HEK293 (cell line): Measurements from ENCODE around the gene LRRC8B.

Experiments
- CTCF ChIA-PET: fragments of 350-600 bp; formaldehyde crosslinking; extraction: SDS; loops from one replicate; lab custom pipeline; 2021; ENCODE audit warnings: antibody characterized with exemption; lab: Yijun Ruan, JAX
- POLR2A ChIA-PET: fragments of 300-600 bp; formaldehyde crosslinking; extraction: SDS; loops from one replicate; lab custom pipeline; 2020; ENCODE audit warnings: antibody characterized with exemption, inconsistent platforms; lab: Yijun Ruan, JAX
- H3K27ac ChIP-seq: fragments of 200-500 bp; sonication (Bioruptor generic); 2 replicates; pipeline ENCODE4 v1.5.1; 2014; ENCODE audit warnings: low read depth, low read length, control low read depth, inconsistent platforms; ENCODE audit errors: extremely low read depth
- H3K36me3 ChIP-seq, 2 experiments: fragments of 200-500 bp in 1 of 2; sonication (Bioruptor generic) in 1 of 2; 1 replicate in 1 of 2; 2 replicates in 1 of 2; pipeline ENCODE4 v1.5.1; 2014 to 2017; ENCODE audit warnings: inconsistent platforms in 2 of 2, low read length in 2 of 2; ENCODE audit not compliant: control insufficient read depth in 2 of 2, insufficient read depth in 1 of 2
- H3K4me1 ChIP-seq: fragments of 200-500 bp; sonication (Bioruptor generic); 2 replicates; pipeline ENCODE4 v1.5.1; 2014; ENCODE audit warnings: mild to moderate bottlenecking, low read length, inconsistent platforms; ENCODE audit not compliant: control insufficient read depth, insufficient read depth
- H3K4me3 ChIP-seq: 2 replicates; pipeline ENCODE4 v1.5.1; 2011; ENCODE audit warnings: low read depth, mild to moderate bottlenecking, control low read depth, low read length, moderate library complexity
- H3K9me3 ChIP-seq: fragments of 200-500 bp; sonication (Bioruptor generic); 2 replicates; pipeline ENCODE4 v1.5.1; 2014; ENCODE audit warnings: low read depth, low read length, inconsistent platforms; ENCODE audit not compliant: control insufficient read depth, insufficient read depth
- BCL6B ChIP-seq: fragments of 450-650 bp; formaldehyde crosslinking; IDR thresholded peaks from 2 replicates; pipeline ENCODE4 v1.5.1; 2017; ENCODE audit warnings: missing biosample characterization, missing genetic modification characterization
- IKZF3 ChIP-seq: fragments of 450-650 bp; IDR thresholded peaks from 2 replicates; pipeline ENCODE4 v1.5.0; 2018; ENCODE audit warnings: missing biosample characterization, mild to moderate bottlenecking, missing genetic modification characterization, moderate library complexity
- OVOL3 ChIP-seq: fragments of 450-650 bp; formaldehyde crosslinking; IDR thresholded peaks from 2 replicates; pipeline ENCODE4 v1.5.1; 2016; ENCODE audit warnings: missing biosample characterization, missing genetic modification characterization
- PRDM10 ChIP-seq: fragments of 450-650 bp; formaldehyde crosslinking; IDR thresholded peaks from 2 replicates; pipeline ENCODE4 v1.5.1; 2016; ENCODE audit warnings: missing biosample characterization, missing genetic modification characterization
- SCRT1 ChIP-seq: fragments of 450-650 bp; formaldehyde crosslinking; IDR thresholded peaks from 2 replicates; pipeline ENCODE4 v1.5.1; 2016; ENCODE audit warnings: missing biosample characterization, missing genetic modification characterization, borderline replicate concordance
- SP3 ChIP-seq: fragments of 450-650 bp; formaldehyde crosslinking; IDR thresholded peaks from 2 replicates; pipeline ENCODE4 v1.5.1; 2016; ENCODE audit warnings: missing biosample characterization, missing genetic modification characterization
- ZBTB21 ChIP-seq: fragments of 450-650 bp; formaldehyde crosslinking; IDR thresholded peaks from 2 replicates; pipeline ENCODE4 v1.5.1; 2017; ENCODE audit warnings: missing biosample characterization, missing genetic modification characterization
- ZBTB49 ChIP-seq: fragments of 450-650 bp; formaldehyde crosslinking; IDR thresholded peaks from 2 replicates; pipeline ENCODE4 v1.5.1; 2016; ENCODE audit warnings: missing biosample characterization, missing genetic modification characterization, low read depth
- ZNF10 ChIP-seq: fragments of 450-650 bp; formaldehyde crosslinking; IDR thresholded peaks from 2 replicates; pipeline ENCODE4 v1.5.1; 2017; ENCODE audit warnings: missing biosample characterization, missing genetic modification characterization
- ZNF112 ChIP-seq: fragments of 450-650 bp; formaldehyde crosslinking; IDR thresholded peaks from 2 replicates; pipeline ENCODE4 v1.5.0; 2017; ENCODE audit warnings: missing biosample characterization, missing genetic modification characterization
- ZNF155 ChIP-seq: fragments of 450-650 bp; formaldehyde crosslinking; IDR thresholded peaks from 2 replicates; pipeline ENCODE4 v1.5.1; 2016; ENCODE audit warnings: missing biosample characterization, missing genetic modification characterization
- ZNF16 ChIP-seq: fragments of 450-650 bp; formaldehyde crosslinking; IDR thresholded peaks from 2 replicates; pipeline ENCODE4 v1.5.1; 2016; ENCODE audit warnings: low read depth, missing biosample characterization, missing genetic modification characterization
- ZNF184 ChIP-seq: fragments of 450-650 bp; IDR thresholded peaks from 2 replicates; pipeline ENCODE4 v1.5.1; 2018; ENCODE audit warnings: missing biosample characterization, mild to moderate bottlenecking, missing genetic modification characterization
- ZNF48 ChIP-seq: fragments of 450-650 bp; formaldehyde crosslinking; IDR thresholded peaks from 2 replicates; pipeline ENCODE4 v1.5.1; 2016; ENCODE audit warnings: missing biosample characterization, missing genetic modification characterization
- ZNF488 ChIP-seq: fragments of 450-650 bp; formaldehyde crosslinking; IDR thresholded peaks from 2 replicates; pipeline ENCODE4 v1.5.1; 2016; ENCODE audit warnings: missing biosample characterization, missing genetic modification characterization
- ZNF521 ChIP-seq: fragments of 450-650 bp; formaldehyde crosslinking; IDR thresholded peaks from 2 replicates; pipeline ENCODE4 v1.5.1; 2017; ENCODE audit warnings: missing biosample characterization, mild to moderate bottlenecking, missing genetic modification characterization
- ZNF558 ChIP-seq: fragments of 450-650 bp; formaldehyde crosslinking; IDR thresholded peaks from 2 replicates; pipeline ENCODE4 v1.5.1; 2016; ENCODE audit warnings: missing biosample characterization, missing genetic modification characterization
- ZNF707 ChIP-seq: fragments of 450-650 bp; formaldehyde crosslinking; IDR thresholded peaks from 2 replicates; pipeline ENCODE4 v1.5.1; 2016; ENCODE audit warnings: missing biosample characterization, missing genetic modification characterization
- ZNF747 ChIP-seq: fragments of 450-650 bp; formaldehyde crosslinking; IDR thresholded peaks from 2 replicates; pipeline ENCODE4 v1.5.1; 2016; ENCODE audit warnings: missing biosample characterization, missing genetic modification characterization

LRRC8B gene

GRCh38 chr1:89599332-89599630, 74.7 kb downstream of the LRRC8B start:
- H3K4me3 ChIP-seq: no peak overlapping the region
- H3K36me3 ChIP-seq: no peaks in the 10 kb centered on the region
- no peak overlapping the region for H3K27ac ChIP-seq
- TF ChIP-seq PRDM10 (tag by site-specific recombination) (no peak), ZNF10 (tag by site-specific recombination) (no peak), ZNF521 (tag by site-specific recombination) (no peak), ZNF155 (no peak), ZNF112 (tag by site-specific recombination) (no peak), ZNF558 (no peak), ZBTB21 (tag by site-specific recombination) (no peak), ZNF48 (tag by site-specific recombination) (no peak), BCL6B (no peak), SP3 (tag by site-specific recombination) (no peak), ZNF747 (no peak), ZNF707 (tag by site-specific recombination) (no peak), IKZF3 (no peak), SCRT1 (no peak), ZNF488 (tag by site-specific recombination) (no peak), OVOL3 (no peak), ZBTB49 (tag by site-specific recombination) (no peak), ZNF16 (tag by site-specific recombination) (no peak), ZNF184 (tag by site-specific recombination) (no peak)
- ChIA-PET POLR2A (no interaction called here), CTCF (interaction anchor here (0.6 to 2.9 kb wide), 16 partner anchors 9 to 620 kb away, joined by 3 to 17 read pairs (median 4); no protein-coding TSS in a partner anchor)
- no peaks in the 10 kb centered on the region for H3K9me3 ChIP-seq
- H3K4me1 ChIP-seq: no peaks in the 10 kb centered on the region
